Esophagus squamous epithelium (tissue), 4 donors: Measurements from ENCODE around the gene LMF1.

Experiments used
- CTCF ChIP-seq, 6 experiments: fragments of 450-650 bp in 4 of 6; fragments of 200-600 bp in 2 of 6; sonication (generic) in 2 of 6; IDR thresholded peaks; one replicate each; pipeline ENCODE4 v1.5.1; 2016 to 2019; ENCODE audit warnings: antibody characterized with exemption in 6 of 6, mild to moderate bottlenecking in 4 of 6, moderate library complexity in 4 of 6
- POLR2A ChIP-seq, 4 donors: fragments of 450-650 bp; IDR thresholded peaks; one replicate each; pipeline ENCODE4 v1.6.1; 2017; ENCODE audit warnings: antibody characterized with exemption in 4 of 4, mild to moderate bottlenecking in 4 of 4, moderate library complexity in 3 of 4

- TF ChIP-seq CTCF (IDR thresholded peaks at IDR 0.05) = no peak
- TF ChIP-seq POLR2A (IDR thresholded peaks at IDR 0.05) = no peak
Measured at GRCh38 chr16:898216-898615, 72.6 kb downstream of the LMF1 start.
